Lower leg skin (tissue), 4 donors: ENCODE results near the gene NOS3. TPM values are rescaled to one million over a fixed set of nuclear protein-coding genes. Genes with fewer than 3 reads are reported as not detected.
A peak's percentile ranks its signal among the peaks of the same experiment; 100 is the strongest.

ENCODE experiments used
- DNase-seq, 2 donors: peaks; one replicate each; pipeline ENCODE4 v3.0.0-alpha.2; 2019; ENCODE audit warnings: low spot score in 2 of 2
- H3K4me3 ChIP-seq: fragments of 200-600 bp; sonication (generic); 2 replicates; pipeline ENCODE4 v1.5.1; 2017; ENCODE audit warnings: mild to moderate bottlenecking, low read depth; ENCODE audit not compliant: poor library complexity, severe bottlenecking
- POLR2A ChIP-seq, 2 donors: fragments of 450-650 bp; IDR thresholded peaks; one replicate each; pipeline ENCODE4 v1.6.1; 2016 to 2017; ENCODE audit warnings: antibody characterized with exemption in 2 of 2, mild to moderate bottlenecking in 1 of 2, moderate library complexity in 1 of 2
- WGBS, 2 donors: methylation state at CpG; one replicate each; pipeline ENCODE4 v1.1.5; 2018; 5-methylcytosine and 5-hydroxymethylcytosine counted together
- intact Hi-C: fragments of 100-400 bp; cut with DNase I; formaldehyde crosslinking; loops from one replicate; pipeline ENCODE4 v1.15.0; 2023; ENCODE audit warnings: low total_unique reads
- total RNA-seq, 4 donors: library from RNA; depleted of rRNA; stranded (reverse); fragments of >200 nt; gene quantifications; one replicate each; pipeline ENCODE4 v1.1.0, GENCODE V29; 2016
- TF ChIP-seq, protein P1 (sequence below), 3 donors: fragments of 450-650 bp; IDR thresholded peaks; one replicate each; pipeline ENCODE4 v1.5.1; 2016; ENCODE audit warnings: antibody characterized with exemption in 3 of 3, mild to moderate bottlenecking in 3 of 3, moderate library complexity in 2 of 3

NOS3 gene
- total RNA-seq, 4 donors from 2014 or later = 4.0 to 8.9 (median 5.8) TPM

GRCh38 chr7:151034312-151035025, 43.7 kb downstream of the NOS3 start:
- no peak for DNase-seq
- TF ChIP-seq, protein P1, sequence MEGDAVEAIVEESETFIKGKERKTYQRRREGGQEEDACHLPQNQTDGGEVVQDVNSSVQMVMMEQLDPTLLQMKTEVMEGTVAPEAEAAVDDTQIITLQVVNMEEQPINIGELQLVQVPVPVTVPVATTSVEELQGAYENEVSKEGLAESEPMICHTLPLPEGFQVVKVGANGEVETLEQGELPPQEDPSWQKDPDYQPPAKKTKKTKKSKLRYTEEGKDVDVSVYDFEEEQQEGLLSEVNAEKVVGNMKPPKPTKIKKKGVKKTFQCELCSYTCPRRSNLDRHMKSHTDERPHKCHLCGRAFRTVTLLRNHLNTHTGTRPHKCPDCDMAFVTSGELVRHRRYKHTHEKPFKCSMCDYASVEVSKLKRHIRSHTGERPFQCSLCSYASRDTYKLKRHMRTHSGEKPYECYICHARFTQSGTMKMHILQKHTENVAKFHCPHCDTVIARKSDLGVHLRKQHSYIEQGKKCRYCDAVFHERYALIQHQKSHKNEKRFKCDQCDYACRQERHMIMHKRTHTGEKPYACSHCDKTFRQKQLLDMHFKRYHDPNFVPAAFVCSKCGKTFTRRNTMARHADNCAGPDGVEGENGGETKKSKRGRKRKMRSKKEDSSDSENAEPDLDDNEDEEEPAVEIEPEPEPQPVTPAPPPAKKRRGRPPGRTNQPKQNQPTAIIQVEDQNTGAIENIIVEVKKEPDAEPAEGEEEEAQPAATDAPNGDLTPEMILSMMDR (IDR thresholded peaks at IDR 0.05) = no peak
- TF ChIP-seq POLR2A (IDR thresholded peaks at IDR 0.05) = no peak
- intact Hi-C loops = no loop called here
- WGBS, 2 donors = 95 to 96% methylated on average over 14 to 18 of the region's 21 CpGs
- no peak overlapping the region for H3K4me3 ChIP-seq

DNA sequence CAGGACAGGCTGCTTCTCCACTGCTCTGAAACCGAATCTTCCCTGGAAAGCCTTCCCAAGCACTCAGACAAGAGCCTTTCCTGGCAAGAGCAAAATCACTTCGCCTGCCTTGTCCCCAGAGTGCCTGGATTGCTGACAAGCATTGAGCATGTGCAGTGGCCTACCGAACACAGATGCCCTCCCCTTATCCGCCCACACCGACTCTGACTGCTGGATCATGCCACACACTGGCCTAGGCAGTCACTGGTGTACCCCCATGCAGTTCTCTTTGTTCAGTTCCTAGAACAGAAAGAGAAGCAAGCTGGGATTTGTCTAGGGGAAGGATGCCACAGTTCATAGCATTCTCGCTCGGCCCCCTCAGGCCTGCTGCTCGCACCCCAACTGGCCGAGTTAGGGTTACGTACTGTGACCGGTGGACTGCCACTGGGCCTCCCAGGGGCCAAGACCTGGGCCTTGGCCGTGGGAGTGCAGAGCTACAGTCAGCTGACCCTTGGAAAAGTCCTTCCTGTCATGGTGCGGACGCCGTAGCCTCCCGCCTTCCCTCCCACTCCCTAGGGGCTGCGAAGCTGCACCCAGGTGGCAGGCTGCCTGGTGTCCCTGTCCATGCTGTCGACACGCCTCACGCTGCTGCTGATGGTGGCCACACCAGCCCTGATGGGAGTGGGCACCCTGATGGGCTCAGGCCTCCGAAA, 44.4 kb downstream of the NOS3 start:
- no peak for DNase-seq
- TF ChIP-seq, protein P1 (IDR thresholded peaks at IDR 0.05) = no peak
- no peak for TF ChIP-seq POLR2A (IDR thresholded peaks at IDR 0.05)
- WGBS, 2 donors = 89% methylated on average over 21 of the region's 21 CpGs
- intact Hi-C loops = no loop called here
- no peak overlapping the region for H3K4me3 ChIP-seq

DNA sequence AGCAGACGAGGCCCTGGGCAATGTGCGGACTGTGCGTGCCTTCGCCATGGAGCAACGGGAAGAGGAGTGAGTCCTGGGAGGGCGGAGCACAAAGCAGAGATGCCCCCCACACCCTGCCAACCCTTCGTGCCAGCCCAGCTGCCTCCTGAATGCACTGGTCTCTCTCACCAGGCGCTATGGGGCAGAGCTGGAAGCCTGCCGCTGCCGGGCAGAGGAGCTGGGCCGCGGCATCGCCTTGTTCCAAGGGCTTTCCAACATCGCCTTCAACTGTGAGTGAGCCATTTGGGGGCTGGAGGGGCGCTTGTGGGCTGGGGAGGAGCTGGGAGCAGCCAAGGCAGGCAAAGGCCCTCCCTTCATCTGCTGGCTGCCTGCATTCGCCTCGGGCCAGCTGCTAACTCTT, 45.1 kb downstream of the NOS3 start:
- 90 to 95% methylated on average over 12 to 14 of the region's 17 CpGs for WGBS, 2 donors
- no peak for DNase-seq
- intact Hi-C loops = no loop called here
- TF ChIP-seq, protein P1 (IDR thresholded peaks at IDR 0.05) = no peak
- TF ChIP-seq POLR2A (IDR thresholded peaks at IDR 0.05) = no peak
- no peak overlapping the region for H3K4me3 ChIP-seq

DNA sequence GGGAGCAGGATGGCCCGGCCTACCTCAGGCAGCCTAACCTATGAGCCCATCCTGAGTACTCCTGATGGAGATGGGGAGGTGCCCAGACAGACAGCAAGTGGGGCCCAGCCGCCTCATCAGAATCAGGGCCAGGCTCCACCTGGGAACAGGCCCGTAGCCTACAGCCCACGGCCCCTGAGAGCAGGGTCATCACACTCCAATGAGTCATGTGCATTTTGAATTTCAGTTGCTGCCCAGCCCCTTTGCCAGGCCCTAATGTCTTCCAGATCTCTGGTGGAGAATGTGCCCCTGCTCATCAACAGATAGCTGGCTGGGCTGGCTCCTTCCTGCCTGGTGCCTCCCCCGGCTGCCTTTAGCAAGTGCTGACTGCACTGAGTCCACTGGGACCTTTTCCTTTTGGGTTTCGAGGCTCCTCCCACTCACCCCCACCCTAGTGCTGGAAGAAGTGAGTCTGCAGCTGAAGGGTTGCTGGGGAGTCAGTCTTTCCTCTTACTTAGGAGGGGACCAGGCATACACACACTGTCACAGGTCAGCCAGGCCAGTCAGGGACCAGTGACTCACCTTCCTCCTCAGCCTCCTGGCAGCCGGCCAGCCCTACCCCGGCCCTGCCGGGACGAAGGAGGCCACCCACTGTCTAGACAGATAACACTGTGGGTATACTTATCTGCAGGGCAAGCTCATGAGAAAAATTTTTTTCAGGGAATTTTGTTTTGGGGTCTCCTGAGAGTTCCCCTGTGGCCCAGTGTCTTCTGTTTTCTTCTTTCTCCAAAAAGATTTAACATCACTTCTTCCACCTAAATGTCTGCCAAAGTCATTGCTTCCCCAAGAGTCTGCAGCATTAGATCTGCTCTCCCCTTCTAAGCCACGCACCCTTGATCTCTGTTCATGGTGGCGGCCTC, 48.4 kb downstream of the NOS3 start:
- intact Hi-C loops = no loop called here
- TF ChIP-seq POLR2A (IDR thresholded peaks at IDR 0.05) = no peak
- TF ChIP-seq, protein P1 (IDR thresholded peaks at IDR 0.05) = no peak
- 37 to 48% methylated on average over 12 of the region's 12 CpGs for WGBS, 2 donors
- DNase-seq = peak in 1 of 2 donors; percentile 92
- H3K4me3 ChIP-seq = no peak overlapping the region

GRCh38 chr7:151039850-151040548, 49.2 kb downstream of the NOS3 start:
- TF ChIP-seq, protein P1 (IDR thresholded peaks at IDR 0.05) = no peak
- no peak for TF ChIP-seq POLR2A (IDR thresholded peaks at IDR 0.05)
- H3K4me3 ChIP-seq = no peak overlapping the region
- WGBS, 2 donors = 74 to 77% methylated on average over 16 to 18 of the region's 18 CpGs
- DNase-seq = no peak
- intact Hi-C loops = no loop called here
